Measurements from ENCODE around the gene LYRM4. TPM values are rescaled to one million over a fixed set of nuclear protein-coding genes. Genes with fewer than 3 reads are reported as not detected.

LYRM4 gene
- total RNA-seq, 2 experiments from 2014 or later, result 24.8 to 28.1 TPM

GRCh38 chr6:5214570-5215052 is 46.1 kb downstream of the LYRM4 start:
- no peaks in the 10 kb centered on the region for H3K9me3 Mint-ChIP-seq
- intact Hi-C loops (cut with DNase I, micrococcal nuclease), result loop anchor here in 1 of 2 experiments (2.0 kb wide), 1 partner anchor 70 kb away; no protein-coding TSS in a partner anchor
- ATAC-seq (ENCODE audit: poor library complexity) (no peak), DNase-seq (peak in 2 of 14 experiments; percentile 30 to 32)
- no peaks in the 10 kb centered on the region for H3K27me3 ChIP-seq (ENCODE audit: control insufficient read depth in 1 of 2, insufficient read depth in 2 of 2, low read length in 2 of 2)
- H3K4me1 Mint-ChIP-seq (ENCODE audit: low read depth), result peaks cover 9% of the 10 kb centered on the region
- ChIA-PET POLR2A (no interaction called here), CTCF (no interaction called here)
- H3K36me3 Mint-ChIP-seq (ENCODE audit: low read depth), result peaks cover 39% of the 10 kb centered on the region
- no peak overlapping the region for H3K27ac Mint-ChIP-seq
- TF ChIP-seq CTCF (IDR thresholded peaks at IDR 0.05), result no peak
- H3K4me3 ChIP-seq (ENCODE audit: low read length), result no peak overlapping the region
- H3K4me3 Mint-ChIP-seq, result no peak overlapping the region
- H3K9me3 ChIP-seq (ENCODE audit: control insufficient read depth in 1 of 2, insufficient read depth in 1 of 2, low read length in 2 of 2), result no peaks in the 10 kb centered on the region
- no peaks in the 10 kb centered on the region for H3K4me1 ChIP-seq (ENCODE audit: insufficient read depth, low read length)
- H3K27ac ChIP-seq (ENCODE audit: low read depth in 1 of 2, low read length in 2 of 2), result no peak overlapping the region
- H3K27me3 Mint-ChIP-seq, result no peaks in the 10 kb centered on the region
- peaks cover 4% of the 10 kb centered on the region for H3K36me3 ChIP-seq (ENCODE audit: insufficient read depth, low read length)

GRCh38 chr6:5213836-5214235 is 46.9 kb downstream of the LYRM4 start:
- H3K36me3 Mint-ChIP-seq (ENCODE audit: low read depth), result peaks cover 39% of the 10 kb centered on the region
- no peak for DNase-seq
- no peak for ATAC-seq (ENCODE audit: poor library complexity)
- POLR2A ChIA-PET, result no interaction called here
- Histone ChIP-seq H3K9me3 (ENCODE audit: control insufficient read depth in 1 of 2, insufficient read depth in 1 of 2, low read length in 2 of 2) (no peaks in the 10 kb centered on the region), H3K4me1 (ENCODE audit: insufficient read depth, low read length) (no peaks in the 10 kb centered on the region), H3K36me3 (ENCODE audit: insufficient read depth, low read length) (peaks cover 4% of the 10 kb centered on the region), H3K4me3 (ENCODE audit: low read length) (no peak overlapping the region), H3K27ac (ENCODE audit: low read depth in 1 of 2, low read length in 2 of 2) (no peak overlapping the region), H3K27me3 (ENCODE audit: control insufficient read depth in 1 of 2, insufficient read depth in 2 of 2, low read length in 2 of 2) (no peaks in the 10 kb centered on the region)
- no peak overlapping the region for H3K27ac Mint-ChIP-seq
- CTCF ChIA-PET, result no interaction called here
- no peaks in the 10 kb centered on the region for H3K27me3 Mint-ChIP-seq
- no peaks in the 10 kb centered on the region for H3K9me3 Mint-ChIP-seq
- intact Hi-C loops (cut with DNase I, micrococcal nuclease), result loop anchor here in 1 of 2 experiments (2.0 kb wide), 1 partner anchor 69 kb away; no protein-coding TSS in a partner anchor
- no peak overlapping the region for H3K4me3 Mint-ChIP-seq
- TF ChIP-seq CTCF (IDR thresholded peaks at IDR 0.05), result no peak
- peaks cover 9% of the 10 kb centered on the region for H3K4me1 Mint-ChIP-seq (ENCODE audit: low read depth)

GRCh38 chr6:5211492-5211891 is 49.3 kb downstream of the LYRM4 start:
- H3K4me1 Mint-ChIP-seq (ENCODE audit: low read depth), result peaks cover 9% of the 10 kb centered on the region
- CTCF ChIA-PET, result no interaction called here
- ATAC-seq (ENCODE audit: poor library complexity) (no peak), DNase-seq (no peak)
- no peaks in the 10 kb centered on the region for H3K9me3 ChIP-seq (ENCODE audit: control insufficient read depth in 1 of 2, insufficient read depth in 1 of 2, low read length in 2 of 2)
- no peak overlapping the region for H3K4me3 Mint-ChIP-seq
- H3K36me3 Mint-ChIP-seq (ENCODE audit: low read depth), result peaks cover 39% of the 10 kb centered on the region
- no peaks in the 10 kb centered on the region for H3K27me3 Mint-ChIP-seq
- H3K36me3 ChIP-seq (ENCODE audit: insufficient read depth, low read length), result peaks cover 4% of the 10 kb centered on the region
- no peak overlapping the region for H3K4me3 ChIP-seq (ENCODE audit: low read length)
- H3K4me1 ChIP-seq (ENCODE audit: insufficient read depth, low read length), result no peaks in the 10 kb centered on the region
- POLR2A ChIA-PET, result no interaction called here
- intact Hi-C loops (cut with DNase I, micrococcal nuclease), result no loop called here
- H3K27ac ChIP-seq (ENCODE audit: low read depth in 1 of 2, low read length in 2 of 2), result no peak overlapping the region
- no peaks in the 10 kb centered on the region for H3K9me3 Mint-ChIP-seq
- no peak overlapping the region for H3K27ac Mint-ChIP-seq
- no peaks in the 10 kb centered on the region for H3K27me3 ChIP-seq (ENCODE audit: control insufficient read depth in 1 of 2, insufficient read depth in 2 of 2, low read length in 2 of 2)
- no peak for TF ChIP-seq CTCF (IDR thresholded peaks at IDR 0.05)

Data from CD4-positive, alpha-beta T cell (primary cell).